ENCODE results near the gene HIF3A. TPM values are rescaled to one million over a fixed set of nuclear protein-coding genes. Genes with fewer than 3 reads are reported as not detected.

HIF3A gene
- total RNA-seq, 1 experiment from 2014 or later: not detected

- ChIA-PET POLR2A (no interaction called here), CTCF (no interaction called here)
- H3K27ac ChIP-seq (ENCODE audit: low read length): no peak overlapping the region
- DNase-seq (ENCODE audit: low read depth, low spot score): no peak
- H3K4me1 ChIP-seq (ENCODE audit: control insufficient read depth, insufficient read depth, low read length): no peaks in the 10 kb centered on the region
- H3K36me3 ChIP-seq (ENCODE audit: control insufficient read depth, insufficient read depth, low read length): no peaks in the 10 kb centered on the region
- TF ChIP-seq POLR2AphosphoS5 (IDR thresholded peaks at IDR 0.05; ENCODE audit: low read depth, low read length) (no peak), CTCF (IDR thresholded peaks at IDR 0.05) (no peak), SIN3A (IDR thresholded peaks at IDR 0.05; ENCODE audit: borderline replicate concordance, insufficient read depth, low read depth, low read length) (no peak), TCF7L2 (IDR thresholded peaks at IDR 0.05; ENCODE audit: low read depth, low read length) (no peak), REST (IDR thresholded peaks at IDR 0.05; ENCODE audit: insufficient read depth in 1 of 2, low read depth in 2 of 2, low read length in 1 of 2) (no peak)
- intact Hi-C loops (cut with micrococcal nuclease; ENCODE audit: unreplicated experiment): no loop called here
- in situ Hi-C loops (cut with HindIII; ENCODE audit: low pct_unique_long_range_greater_than_20kb, low sequenced_read_pairs): no loop called here
- H3K4me3 ChIP-seq (ENCODE audit: low read depth in 2 of 2, low read length in 2 of 2): no peak overlapping the region
- H3K9me3 ChIP-seq (ENCODE audit: control insufficient read depth, insufficient read depth, low read depth, low read length): no peaks in the 10 kb centered on the region
- no peak for ATAC-seq
- H3K27me3 ChIP-seq (ENCODE audit: control insufficient read depth, insufficient read depth, low read length): no peaks in the 10 kb centered on the region
- no TSS peak for BruUV-seq (replicated peaks)
These were observed 22.8 kb downstream of the HIF3A start for GRCh38 chr19:46319613-46320012.

GRCh38 chr19:46320559-46320958 lies 23.7 kb downstream of the HIF3A start:
- Histone ChIP-seq H3K27me3 (ENCODE audit: control insufficient read depth, insufficient read depth, low read length) (no peaks in the 10 kb centered on the region), H3K4me1 (ENCODE audit: control insufficient read depth, insufficient read depth, low read length) (no peaks in the 10 kb centered on the region), H3K9me3 (ENCODE audit: control insufficient read depth, insufficient read depth, low read depth, low read length) (no peaks in the 10 kb centered on the region), H3K27ac (ENCODE audit: low read length) (no peak overlapping the region), H3K4me3 (ENCODE audit: low read depth in 2 of 2, low read length in 2 of 2) (no peak overlapping the region), H3K36me3 (ENCODE audit: control insufficient read depth, insufficient read depth, low read length) (no peaks in the 10 kb centered on the region)
- DNase-seq (ENCODE audit: low read depth, low spot score) (no peak), ATAC-seq (no peak)
- no TSS peak for BruUV-seq (replicated peaks)
- in situ Hi-C loops (cut with HindIII; ENCODE audit: low pct_unique_long_range_greater_than_20kb, low sequenced_read_pairs): no loop called here
- ChIA-PET CTCF (no interaction called here), POLR2A (no interaction called here)
- intact Hi-C loops (cut with micrococcal nuclease; ENCODE audit: unreplicated experiment): no loop called here
- TF ChIP-seq CTCF (IDR thresholded peaks at IDR 0.05) (no peak), TCF7L2 (IDR thresholded peaks at IDR 0.05; ENCODE audit: low read depth, low read length) (no peak), SIN3A (IDR thresholded peaks at IDR 0.05; ENCODE audit: borderline replicate concordance, insufficient read depth, low read depth, low read length) (no peak), REST (IDR thresholded peaks at IDR 0.05; ENCODE audit: insufficient read depth in 1 of 2, low read depth in 2 of 2, low read length in 1 of 2) (no peak), POLR2AphosphoS5 (IDR thresholded peaks at IDR 0.05; ENCODE audit: low read depth, low read length) (no peak)
